Eye (tissue), 1 donor: ENCODE results near the gene ARHGEF17.

ENCODE experiments used
- DNase-seq: peaks from one replicate; pipeline ENCODE4 v3.0.0-alpha.2; 2015

ARHGEF17 gene

GRCh38 chr11:73359930-73360742, 52.1 kb downstream of the ARHGEF17 start:
- DNase-seq: peak; percentile 45

GRCh38 chr11:73360743-73361369, 52.8 kb downstream of the ARHGEF17 start:
- no peak for DNase-seq

- no peak for DNase-seq
These were observed 54.1 kb downstream of the ARHGEF17 start for GRCh38 chr11:73361953-73362776.

- DNase-seq: no peak
These were observed 55.1 kb downstream of the ARHGEF17 start for GRCh38 chr11:73363147-73363546.

- DNase-seq: no peak
These were observed 57.5 kb downstream of the ARHGEF17 start for GRCh38 chr11:73365352-73366264.

- DNase-seq: no peak
These were observed 58.2 kb downstream of the ARHGEF17 start for GRCh38 chr11:73366265-73366610.

- DNase-seq: no peak
These were observed 58.9 kb downstream of the ARHGEF17 start for GRCh38 chr11:73366953-73367352.

GRCh38 chr11:73367482-73368024, 59.5 kb downstream of the ARHGEF17 start:
- DNase-seq: no peak

- DNase-seq: no peak
These were observed 64.4 kb downstream of the ARHGEF17 start for GRCh38 chr11:73372375-73372993.

GRCh38 chr11:73374151-73374550, 66.1 kb downstream of the ARHGEF17 start:
- DNase-seq: no peak

GRCh38 chr11:73375830-73376159, 67.7 kb downstream of the ARHGEF17 start:
- DNase-seq: no peak

GRCh38 chr11:73376160-73376802, 68.2 kb downstream of the ARHGEF17 start, which contains the start of gene RELT:
Gene RELT, plus strand, starts transcription at chr11:73376399. Its CDS starts 12,738 bp downstream, at chr11:73389137.
- DNase-seq: peak; percentile 96

GRCh38 chr11:73376803-73377629, 68.9 kb downstream of the ARHGEF17 start:
- peak; percentile 72 for DNase-seq

GRCh38 chr11:73379189-73379880, 71.3 kb downstream of the ARHGEF17 start:
- DNase-seq: no peak

- DNase-seq: no peak
These were observed 72.3 kb downstream of the ARHGEF17 start for GRCh38 chr11:73380331-73380730.

- no peak for DNase-seq
These were observed 72.9 kb downstream of the ARHGEF17 start for GRCh38 chr11:73380897-73381410.

- no peak for DNase-seq
These were observed 73.5 kb downstream of the ARHGEF17 start for GRCh38 chr11:73381589-73381988.

- no peak for DNase-seq
These were observed 74.1 kb downstream of the ARHGEF17 start for GRCh38 chr11:73382183-73382582.

GRCh38 chr11:73382747-73383146, 74.7 kb downstream of the ARHGEF17 start:
- no peak for DNase-seq
